ENCODE measurements around the gene KRT86.

The KRT86 gene

GRCh38 chr12:52332381-52332780 lies 57.9 kb downstream of the KRT86 start:
- H3K4me2 ChIP-seq (ENCODE audit: low read length) = no peak overlapping the region
- no peaks in the 10 kb centered on the region for H3K79me2 ChIP-seq (ENCODE audit: control insufficient read depth, low read length)
- H3K9me2 ChIP-seq (replicated peaks; ENCODE audit: control insufficient read depth, low read length) = no peaks in the 10 kb centered on the region
- no peaks in the 10 kb centered on the region for H3F3A ChIP-seq (ENCODE audit: control insufficient read depth, insufficient read depth)
- no peak overlapping the region for H3K4me3 ChIP-seq (ENCODE audit: low read length)
- no peaks in the 10 kb centered on the region for H3K4me1 ChIP-seq (ENCODE audit: control insufficient read depth, low read length)
- H3K36me3 ChIP-seq (ENCODE audit: control insufficient read depth, low read length) = no peaks in the 10 kb centered on the region
- peaks cover 17% of the 10 kb centered on the region; the same call in 1 of the 2 replicates for H3K27me3 ChIP-seq (ENCODE audit: control insufficient read depth, low read length)
- H4K20me1 ChIP-seq (ENCODE audit: control insufficient read depth, insufficient read depth, low read depth, low read length) = no peaks in the 10 kb centered on the region
- no peak overlapping the region for H3K27ac ChIP-seq (ENCODE audit: low read depth, low read length)
- H3K9me3 ChIP-seq (ENCODE audit: control insufficient read depth, insufficient read depth, low read length) = no peaks in the 10 kb centered on the region
- TF ChIP-seq EZH2phosphoT487 (IDR thresholded peaks at IDR 0.05; ENCODE audit: borderline replicate concordance, low read length) = no peak
- no peak for TF ChIP-seq CTCF (IDR thresholded peaks at IDR 0.05; ENCODE audit: low read depth, low read length, poor library complexity, severe bottlenecking)

- H3K4me1 ChIP-seq (ENCODE audit: control insufficient read depth, low read length) = no peaks in the 10 kb centered on the region
- H3K9me2 ChIP-seq (replicated peaks; ENCODE audit: control insufficient read depth, low read length) = no peaks in the 10 kb centered on the region
- no peaks in the 10 kb centered on the region for H3F3A ChIP-seq (ENCODE audit: control insufficient read depth, insufficient read depth)
- H3K9me3 ChIP-seq (ENCODE audit: control insufficient read depth, insufficient read depth, low read length) = no peaks in the 10 kb centered on the region
- H3K27me3 ChIP-seq (ENCODE audit: control insufficient read depth, low read length) = peaks cover 17% of the 10 kb centered on the region; the same call in 1 of the 2 replicates
- H4K20me1 ChIP-seq (ENCODE audit: control insufficient read depth, insufficient read depth, low read depth, low read length) = no peaks in the 10 kb centered on the region
- H3K79me2 ChIP-seq (ENCODE audit: control insufficient read depth, low read length) = no peaks in the 10 kb centered on the region
- H3K36me3 ChIP-seq (ENCODE audit: control insufficient read depth, low read length) = no peaks in the 10 kb centered on the region
- no peak overlapping the region for H3K4me2 ChIP-seq (ENCODE audit: low read length)
- TF ChIP-seq EZH2phosphoT487 (IDR thresholded peaks at IDR 0.05; ENCODE audit: borderline replicate concordance, low read length) (no peak), CTCF (IDR thresholded peaks at IDR 0.05; ENCODE audit: low read depth, low read length, poor library complexity, severe bottlenecking) (no peak)
- no peak overlapping the region for H3K27ac ChIP-seq (ENCODE audit: low read depth, low read length)
- no peak overlapping the region for H3K4me3 ChIP-seq (ENCODE audit: low read length)
Observed at GRCh38 chr12:52333321-52333720, 58.9 kb downstream of the KRT86 start.

- Histone ChIP-seq H3K9me3 (ENCODE audit: control insufficient read depth, insufficient read depth, low read length) (no peaks in the 10 kb centered on the region), H3K4me3 (ENCODE audit: low read length) (no peak overlapping the region), H3K4me1 (ENCODE audit: control insufficient read depth, low read length) (no peaks in the 10 kb centered on the region), H3K4me2 (ENCODE audit: low read length) (no peak overlapping the region), H3K9me2 (replicated peaks; ENCODE audit: control insufficient read depth, low read length) (no peaks in the 10 kb centered on the region), H3K27me3 (ENCODE audit: control insufficient read depth, low read length) (peaks cover 15% of the 10 kb centered on the region; the same call in 1 of the 2 replicates), H3K27ac (ENCODE audit: low read depth, low read length) (no peak overlapping the region), H3K36me3 (ENCODE audit: control insufficient read depth, low read length) (no peaks in the 10 kb centered on the region), H3K79me2 (ENCODE audit: control insufficient read depth, low read length) (no peaks in the 10 kb centered on the region), H4K20me1 (ENCODE audit: control insufficient read depth, insufficient read depth, low read depth, low read length) (no peaks in the 10 kb centered on the region), H3F3A (ENCODE audit: control insufficient read depth, insufficient read depth) (no peaks in the 10 kb centered on the region)
- no peak for TF ChIP-seq CTCF (IDR thresholded peaks at IDR 0.05; ENCODE audit: low read depth, low read length, poor library complexity, severe bottlenecking)
Observed at GRCh38 chr12:52334185-52334584, 59.7 kb downstream of the KRT86 start.
